ENCODE results near the gene CDKL1.

- TF ChIP-seq CTCF (IDR thresholded peaks at IDR 0.05; ENCODE audit: poor library complexity), result no peak
- TF ChIP-seq EZH2 (IDR thresholded peaks at IDR 0.05; ENCODE audit: borderline replicate concordance), result no peak
Measured at GRCh38 chr14:50371546-50371945, 25.1 kb downstream of the CDKL1 start.
